Stimulated activated CD8-positive, alpha-beta memory T cell treated with anti-CD3 and anti-CD28 coated beads, Interleukin-12 subunit alpha, Interleukin-12 subunit beta, amount 100 ng/mL, for 4 hours (primary cell): ENCODE data around the gene PARP9.

Experiments used
- DNase-seq: peaks from one replicate; pipeline ENCODE4 v3.0.0-alpha.2; 2020; ENCODE audit warnings: low read depth

PARP9 gene

GRCh38 chr3:122484985-122485384, 79.1 kb downstream of the PARP9 start:
- DNase-seq = no peak

- no peak for DNase-seq
These were observed 82.7 kb downstream of the PARP9 start for GRCh38 chr3:122481390-122481789.
